Stomach (tissue), 9 donors: ENCODE results near the gene TBL1XR1. TPM values are rescaled to one million over a fixed set of nuclear protein-coding genes. Genes with fewer than 3 reads are reported as not detected.

Experiments used
- DNase-seq, 2 donors: peaks; one replicate each; pipeline versions ENCODE4 v3.0.0 to v3.0.0-alpha.2; 2013 to 2019
- H3K27ac ChIP-seq, 5 donors: fragments of 200-600 bp in 4 of 5; sonication (generic) in 4 of 5; one replicate each; pipeline ENCODE4 v1.5.1; 2013 to 2019; ENCODE audit warnings: mild to moderate bottlenecking in 1 of 5, moderate library complexity in 1 of 5
- H3K27me3 ChIP-seq, 3 donors: fragments of 200-600 bp; sonication (generic); one replicate each; pipeline ENCODE4 v1.5.1; 2017 to 2019; ENCODE audit warnings: mixed run types in 1 of 3
- H3K36me3 ChIP-seq, 4 donors: fragments of 200-600 bp; sonication (generic); 1 replicate in 3 of 4; 2 replicates in 1 of 4; pipeline ENCODE4 v1.5.1; 2016 to 2019
- H3K4me1 ChIP-seq, 4 donors: fragments of 200-600 bp; sonication (generic); one replicate each; pipeline ENCODE4 v1.5.1; 2016 to 2019
- H3K4me3 ChIP-seq, 4 donors: fragments of 200-600 bp; sonication (generic) in 3 of 4; one replicate each; pipeline ENCODE4 v1.5.1; 2016 to 2019; ENCODE audit warnings: mild to moderate bottlenecking in 1 of 4
- H3K9me3 ChIP-seq, 4 donors: fragments of 200-600 bp; sonication (generic); one replicate each; pipeline ENCODE4 v1.5.1; 2016 to 2019
- EP300 ChIP-seq: sonication (generic); formaldehyde crosslinking; IDR thresholded peaks from one replicate; pipeline ENCODE4 v1.6.1; 2017; ENCODE audit warnings: antibody characterized with exemption
- POLR2A ChIP-seq, 4 donors: fragments of 450-650 bp; IDR thresholded peaks; one replicate each; pipeline ENCODE4 v1.6.1; 2016; ENCODE audit warnings: antibody characterized with exemption in 4 of 4, control low read depth in 2 of 4, mild to moderate bottlenecking in 1 of 4, moderate library complexity in 1 of 4
- POLR2AphosphoS5 ChIP-seq, 3 donors: sonication (generic); formaldehyde crosslinking; IDR thresholded peaks; one replicate each; pipeline ENCODE4 v1.6.1; 2016; ENCODE audit warnings: antibody characterized with exemption in 3 of 3
- WGBS, 5 donors: extraction: QIAGEN DNeasy Blood & Tissue Kit in 3 of 5; methylation state at CpG; one replicate each; pipeline versions ENCODE4 v1.1.5 to v1.1.7; 2013 to 2018; 5-methylcytosine and 5-hydroxymethylcytosine counted together
- intact Hi-C: fragments of 100-400 bp; cut with DNase I; formaldehyde crosslinking; loops from one replicate; pipeline ENCODE4 v1.15.1; 2023; ENCODE audit warnings: low total_unique reads
- polyA plus RNA-seq, 3 donors: library from polyadenylated mRNA; stranded (reverse); fragments of 200-250 nt; gene quantifications; one replicate each; pipeline ENCODE4 v1.2.3, GENCODE V29; 2013
- small RNA-seq, 4 donors: library from RNA; depleted of rRNA; stranded (forward); fragments of <200 nt; gene quantifications; one replicate each; pipeline ENCODE3, GENCODE V24; 2016
- total RNA-seq, 5 donors: library from RNA; depleted of rRNA; stranded (reverse); fragments of >200 nt; gene quantifications; one replicate each; pipeline versions ENCODE4 v1.1.0 to v1.2.3, GENCODE V29; 2014 to 2016
- TF ChIP-seq, protein P1 (sequence below), 7 experiments: fragments of 450-650 bp in 4 of 7; fragments of 200-600 bp in 3 of 7; sonication (generic) in 3 of 7; IDR thresholded peaks; one replicate each; pipeline ENCODE4 v1.5.1; 2016 to 2019; ENCODE audit warnings: antibody characterized with exemption in 7 of 7, control low read depth in 2 of 7, mild to moderate bottlenecking in 1 of 7
- donor health status: healthy with polysubstance abuse.
- donor health status: Bipolar disorder and iron deficiency.
- donor health status: healthy.

TBL1XR1 gene
- total and polyA plus RNA-seq, 8 donors, result 11.6 to 217 (median 41.1) TPM

DNA sequence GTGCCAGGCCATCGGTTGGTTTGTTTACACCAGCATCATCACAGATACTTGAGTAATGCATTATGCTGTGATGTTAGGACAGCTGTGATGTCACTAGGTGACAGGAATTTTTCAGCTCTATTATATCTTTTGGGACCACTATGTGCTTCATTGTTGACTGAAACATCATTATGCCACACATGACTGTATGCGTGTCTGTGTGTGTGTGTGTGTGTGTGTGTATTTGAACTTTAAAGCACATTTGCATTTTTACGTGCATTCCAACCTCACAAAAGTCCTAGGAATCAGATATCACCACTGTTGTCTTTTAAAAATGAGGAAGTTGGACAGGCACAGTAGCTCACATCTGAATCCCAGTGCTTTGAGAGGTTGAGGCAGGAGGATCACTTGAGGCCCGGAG, 223.0 kb downstream of the TBL1XR1 start:
- H3K4me1 ChIP-seq, result no peaks in the 10 kb centered on the region
- H3K4me3 ChIP-seq, result no peak overlapping the region
- no peak for TF ChIP-seq EP300
- TF ChIP-seq, protein P1, sequence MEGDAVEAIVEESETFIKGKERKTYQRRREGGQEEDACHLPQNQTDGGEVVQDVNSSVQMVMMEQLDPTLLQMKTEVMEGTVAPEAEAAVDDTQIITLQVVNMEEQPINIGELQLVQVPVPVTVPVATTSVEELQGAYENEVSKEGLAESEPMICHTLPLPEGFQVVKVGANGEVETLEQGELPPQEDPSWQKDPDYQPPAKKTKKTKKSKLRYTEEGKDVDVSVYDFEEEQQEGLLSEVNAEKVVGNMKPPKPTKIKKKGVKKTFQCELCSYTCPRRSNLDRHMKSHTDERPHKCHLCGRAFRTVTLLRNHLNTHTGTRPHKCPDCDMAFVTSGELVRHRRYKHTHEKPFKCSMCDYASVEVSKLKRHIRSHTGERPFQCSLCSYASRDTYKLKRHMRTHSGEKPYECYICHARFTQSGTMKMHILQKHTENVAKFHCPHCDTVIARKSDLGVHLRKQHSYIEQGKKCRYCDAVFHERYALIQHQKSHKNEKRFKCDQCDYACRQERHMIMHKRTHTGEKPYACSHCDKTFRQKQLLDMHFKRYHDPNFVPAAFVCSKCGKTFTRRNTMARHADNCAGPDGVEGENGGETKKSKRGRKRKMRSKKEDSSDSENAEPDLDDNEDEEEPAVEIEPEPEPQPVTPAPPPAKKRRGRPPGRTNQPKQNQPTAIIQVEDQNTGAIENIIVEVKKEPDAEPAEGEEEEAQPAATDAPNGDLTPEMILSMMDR (IDR thresholded peaks at IDR 0.05), result no peak
- TF ChIP-seq POLR2A (IDR thresholded peaks at IDR 0.05), result no peak
- WGBS, 5 donors, result 63 to 81% (median 79%) methylated on average over 4 of the region's 4 CpGs
- H3K9me3 ChIP-seq, result no peaks in the 10 kb centered on the region
- no peak overlapping the region for H3K27ac ChIP-seq
- no peak for DNase-seq
- intact Hi-C loops, result no loop called here
- H3K27me3 ChIP-seq, result no peaks in the 10 kb centered on the region
- H3K36me3 ChIP-seq, result no peaks in the 10 kb centered on the region

DNA sequence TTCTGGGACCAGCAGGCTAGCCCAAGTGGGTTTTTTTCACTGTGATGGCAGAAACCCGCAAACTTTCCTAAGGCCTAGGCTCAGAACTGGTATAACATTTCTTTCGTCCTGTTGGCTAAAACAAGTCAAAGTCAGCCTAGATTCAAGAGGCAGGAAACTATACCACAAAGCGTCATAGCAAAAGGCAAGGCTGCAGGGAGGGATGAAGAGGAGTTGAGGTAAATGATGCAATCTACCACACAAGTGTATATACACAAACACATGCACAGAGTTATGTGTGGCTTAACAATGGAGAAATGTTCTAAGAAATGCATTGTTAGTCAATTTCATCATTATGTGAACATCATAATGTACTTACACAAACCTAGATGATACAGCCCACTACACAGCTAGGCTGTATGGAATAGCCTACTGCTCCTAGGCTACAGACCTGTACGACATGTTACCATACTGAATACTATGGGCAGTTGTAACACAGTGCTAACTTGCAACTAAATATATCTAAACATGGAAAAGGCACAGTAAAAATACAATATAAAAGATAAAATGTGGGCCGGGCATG, 225.6 kb downstream of the TBL1XR1 start:
- 92 to 99% (median 95%) methylated on average over 5 of the region's 5 CpGs for WGBS, 5 donors
- no peaks in the 10 kb centered on the region for H3K27me3 ChIP-seq
- H3K36me3 ChIP-seq, result no peaks in the 10 kb centered on the region
- no peak overlapping the region for H3K4me3 ChIP-seq
- DNase-seq, result no peak
- no peaks in the 10 kb centered on the region for H3K4me1 ChIP-seq
- H3K9me3 ChIP-seq, result no peaks in the 10 kb centered on the region
- no peak overlapping the region for H3K27ac ChIP-seq
- TF ChIP-seq POLR2AphosphoS5 (IDR thresholded peaks at IDR 0.05) (no peak), POLR2A (IDR thresholded peaks at IDR 0.05) (no peak), EP300 (no peak)
- TF ChIP-seq, protein P1 (IDR thresholded peaks at IDR 0.05), result no peak
- intact Hi-C loops, result no loop called here

DNA sequence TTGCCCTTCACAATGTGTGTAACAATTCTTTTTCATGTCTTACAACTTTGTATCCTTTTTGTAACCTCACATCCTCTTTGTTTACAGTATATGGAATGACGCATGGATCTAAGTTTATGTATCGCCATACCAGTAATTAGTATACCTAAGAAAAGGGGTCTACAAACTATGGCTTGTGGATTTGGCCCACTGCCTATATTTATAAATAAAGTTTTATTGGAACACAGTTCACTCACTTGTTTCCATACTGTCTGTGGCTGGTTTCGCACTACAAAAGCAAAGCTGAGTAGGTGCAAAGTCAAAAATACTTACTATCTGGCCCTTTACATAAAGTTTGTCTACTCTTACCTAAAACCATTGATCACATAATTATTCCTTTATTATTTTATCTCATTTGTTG, 226.5 kb downstream of the TBL1XR1 start:
- H3K27me3 ChIP-seq, result no peaks in the 10 kb centered on the region
- intact Hi-C loops, result no loop called here
- no peaks in the 10 kb centered on the region for H3K36me3 ChIP-seq
- H3K4me1 ChIP-seq, result no peaks in the 10 kb centered on the region
- no peak overlapping the region for H3K27ac ChIP-seq
- H3K4me3 ChIP-seq, result no peak overlapping the region
- no peaks in the 10 kb centered on the region for H3K9me3 ChIP-seq
- WGBS, 5 donors, result 84 to 97% (median 95%) methylated on average over 3 of the region's 3 CpGs
- no peak for TF ChIP-seq POLR2AphosphoS5 (IDR thresholded peaks at IDR 0.05)
- TF ChIP-seq POLR2A (IDR thresholded peaks at IDR 0.05), result no peak
- TF ChIP-seq EP300, result no peak
- TF ChIP-seq, protein P1 (IDR thresholded peaks at IDR 0.05), result no peak
- DNase-seq, result no peak

DNA sequence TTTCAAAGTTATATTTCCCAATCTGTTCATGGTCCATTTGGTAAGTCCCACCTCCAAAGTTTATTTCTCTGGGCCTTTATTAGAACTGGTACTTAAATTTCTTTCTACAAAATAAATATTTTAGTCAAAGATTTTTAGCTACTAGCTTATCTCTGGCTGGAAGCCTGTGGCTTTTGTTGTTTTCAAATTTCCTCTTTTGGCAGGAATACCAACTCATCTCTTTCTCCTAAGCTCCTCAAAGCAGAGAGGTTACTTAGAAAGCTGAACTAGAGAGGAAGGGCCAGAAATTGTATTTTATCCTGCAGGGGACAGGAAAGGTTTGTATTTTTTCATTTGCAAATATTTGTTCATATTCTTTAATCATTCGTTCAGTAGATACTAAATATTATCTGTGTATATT, 227.8 kb downstream of the TBL1XR1 start:
- Histone ChIP-seq H3K9me3 (no peaks in the 10 kb centered on the region), H3K27me3 (no peaks in the 10 kb centered on the region), H3K4me1 (no peaks in the 10 kb centered on the region), H3K36me3 (no peaks in the 10 kb centered on the region), H3K4me3 (no peak overlapping the region), H3K27ac (no peak overlapping the region)
- WGBS, 5 donors, result 9 to 39% (median 28%) methylated on average over 1 of the region's 1 CpG
- no peak for DNase-seq
- intact Hi-C loops, result no loop called here
- TF ChIP-seq POLR2A (IDR thresholded peaks at IDR 0.05), result no peak
- no peak for TF ChIP-seq POLR2AphosphoS5 (IDR thresholded peaks at IDR 0.05)
- TF ChIP-seq EP300, result no peak
- TF ChIP-seq, protein P1 (IDR thresholded peaks at IDR 0.05), result no peak

Small RNA genes lying within 50 kb of the gene (small RNA-seq; reads per million reads assigned to genes)
- 0 reads per million in 4 donors for gene RF00019
- 0 reads per million in 4 donors for gene RNU6-681P
